Endothelial cell of umbilical vein (primary cell): ENCODE measurements around the gene CEBPG. TPM values are rescaled to one million over a fixed set of nuclear protein-coding genes. Genes with fewer than 3 reads are reported as not detected.

Experiments used
- BruUV-seq: library from RNA; stranded (reverse); fragments of 400-500 nt; replicated peaks from 2 replicates; lab custom pipeline; 2021; lab: Mats Ljungman, UMichigan
- CTCF ChIA-PET: fragments of 300-600, 350-600 bp; sonication (Branson Sonifier 250); formaldehyde crosslinking; loops from one replicate; lab custom pipeline; 2021; ENCODE audit warnings: antibody characterized with exemption, inconsistent platforms; lab: Charles Lee
- POLR2A ChIA-PET: fragments of 300-600, 350-600 bp; sonication (Branson Sonifier 250); formaldehyde crosslinking; loops from one replicate; lab custom pipeline; 2021; ENCODE audit warnings: antibody characterized with exemption, inconsistent platforms; lab: Charles Lee
- DNase-seq: peaks from one replicate; pipeline ENCODE4 v3.0.0-alpha.2; 2011; ENCODE audit warnings: low read depth, low spot score
- FAIRE-seq: peaks from 2 replicates; lab custom pipeline; 2011; peaks lifted over from hg19 to GRCh38; lab: Jason Lieb, UNC
- H2AFZ ChIP-seq: 2 replicates; pipeline ENCODE4 v1.6.0; 2012; ENCODE audit warnings: low read depth, low read length, control low read depth, inconsistent platforms
- H3K27ac ChIP-seq: 2 replicates; pipeline ENCODE4 v1.5.1; 2011; ENCODE audit warnings: low read depth, mild to moderate bottlenecking, control low read depth, low read length, moderate library complexity; ENCODE audit not compliant: insufficient read depth
- H3K27me3 ChIP-seq, 2 experiments: 2 replicates each; pipeline versions ENCODE4 v1.6.0 to v1.6.1; 2011; ENCODE audit warnings: low read length in 2 of 2, mixed read lengths in 1 of 2; ENCODE audit not compliant: control insufficient read depth in 2 of 2, insufficient read depth in 2 of 2
- H3K36me3 ChIP-seq, 2 experiments: 2 replicates in 1 of 2; 3 replicates in 1 of 2; pipeline ENCODE4 v1.5.1; 2011; ENCODE audit warnings: low read length in 2 of 2, mild to moderate bottlenecking in 1 of 2, moderate library complexity in 1 of 2; ENCODE audit not compliant: control insufficient read depth in 2 of 2, insufficient read depth in 2 of 2; ENCODE audit errors: extremely low read depth in 1 of 2
- H3K4me1 ChIP-seq: 3 replicates; pipeline ENCODE4 v1.5.1; 2011; ENCODE audit warnings: mild to moderate bottlenecking, low read length; ENCODE audit not compliant: control insufficient read depth, insufficient read depth; ENCODE audit errors: extremely low read depth
- H3K4me2 ChIP-seq: 2 replicates; pipeline ENCODE4 v1.6.1; 2011; ENCODE audit warnings: low read length, control low read depth, mixed read lengths; ENCODE audit not compliant: insufficient read depth
- H3K4me3 ChIP-seq, 3 experiments: fragments of 200-600 bp in 1 of 3; sonication (generic), shearing (Covaris generic) in 1 of 3; replicated peaks in 1 of 3; 2 replicates each; pipeline ENCODE4 v1.5.1; 2011 to 2016; ENCODE audit warnings: control low read depth in 3 of 3, low read length in 3 of 3, mild to moderate bottlenecking in 2 of 3, inconsistent platforms in 1 of 3, low read depth in 1 of 3, moderate library complexity in 1 of 3; ENCODE audit not compliant: insufficient read depth in 1 of 3
- H3K79me2 ChIP-seq: 2 replicates; pipeline ENCODE4 v1.6.0; 2012; ENCODE audit warnings: low read length, inconsistent platforms; ENCODE audit not compliant: control insufficient read depth, insufficient read depth
- H3K9ac ChIP-seq: replicated peaks from 2 replicates; pipeline ENCODE3; 2011; ENCODE audit warnings: low read length, control low read depth; ENCODE audit not compliant: insufficient read depth; ENCODE audit errors: extremely low read depth
- H3K9me1 ChIP-seq: replicated peaks from 3 replicates; pipeline ENCODE4 v1.6.0; 2011; ENCODE audit warnings: mild to moderate bottlenecking, low read length; ENCODE audit not compliant: control insufficient read depth, insufficient read depth; ENCODE audit errors: extremely low read depth
- H3K9me3 ChIP-seq: replicated peaks from 2 replicates; pipeline ENCODE4 v1.5.1; 2012; ENCODE audit warnings: low read length, inconsistent platforms; ENCODE audit not compliant: control insufficient read depth, insufficient read depth
- H4K20me1 ChIP-seq: replicated peaks from 2 replicates; pipeline ENCODE3; 2011; ENCODE audit warnings: mild to moderate bottlenecking, low read length; ENCODE audit not compliant: control insufficient read depth, insufficient read depth; ENCODE audit errors: extremely low read depth
- CTCF ChIP-seq, 2 donors: IDR thresholded peaks; 1 replicate in 1 of 2; 2 replicates in 1 of 2; pipeline ENCODE4 v1.5.1; 2011; ENCODE audit warnings: low read length in 2 of 2, mild to moderate bottlenecking in 2 of 2, moderate library complexity in 2 of 2, control low read depth in 1 of 2, inconsistent platforms in 1 of 2, low read depth in 1 of 2; ENCODE audit not compliant: insufficient read depth in 1 of 2; ENCODE audit errors: extremely low read depth in 1 of 2
- EZH2 ChIP-seq: IDR thresholded peaks from 2 replicates; pipeline ENCODE4 v1.6.1; 2012; ENCODE audit warnings: borderline replicate concordance, low read depth, mild to moderate bottlenecking, moderate library complexity, low read length, inconsistent platforms; ENCODE audit not compliant: severe bottlenecking
- FOS ChIP-seq: IDR thresholded peaks from 2 replicates; pipeline ENCODE4 v1.6.1; 2011; ENCODE audit warnings: mild to moderate bottlenecking, low read length, moderate library complexity, borderline replicate concordance; ENCODE audit not compliant: insufficient read depth
- GATA2 ChIP-seq: IDR thresholded peaks from 2 replicates; pipeline ENCODE4 v1.7.0; 2011; ENCODE audit warnings: low read depth, mild to moderate bottlenecking, moderate library complexity, mixed read lengths, low read length; ENCODE audit not compliant: insufficient read length, insufficient read depth
- JUN ChIP-seq: IDR thresholded peaks from 2 replicates; pipeline ENCODE4 v1.6.1; 2011; ENCODE audit warnings: borderline replicate concordance, low read depth; ENCODE audit not compliant: insufficient read length, insufficient read depth
- MYC ChIP-seq: IDR thresholded peaks from one replicate; pipeline ENCODE4 v1.6.1; 2011; ENCODE audit warnings: mild to moderate bottlenecking, low read depth, low read length
- POLR2A ChIP-seq: IDR thresholded peaks from 2 replicates; pipeline ENCODE4 v1.6.1; 2012; ENCODE audit warnings: low read depth, mild to moderate bottlenecking, control low read depth, low read length
- POLR2AphosphoS5 ChIP-seq: IDR thresholded peaks from 2 replicates; pipeline ENCODE4 v1.6.1; 2012; ENCODE audit warnings: low read depth, mild to moderate bottlenecking, control low read depth, low read length, moderate library complexity; ENCODE audit not compliant: insufficient read depth
- dilution Hi-C: fragments of 300-500 bp; cut with MboI; formaldehyde crosslinking; loops from one replicate; pipeline ENCODE4 v1.15.0; 2019; ENCODE audit warnings: low sequenced_read_pairs; ENCODE audit not compliant: extremely low pct_ligation_motif_present
- intact Hi-C: fragments of 100-400 bp; cut with micrococcal nuclease; formaldehyde crosslinking; loops from one replicate; pipeline ENCODE4 v1.10.0; 2022
- polyA plus RNA-seq, 4 experiments: library from polyadenylated mRNA; depleted of rRNA in 3 of 4; stranded (reverse) in 3 of 4; unstranded in 1 of 4; fragments of >200 nt; gene quantifications; 2 replicates each; pipeline versions ENCODE4 v1.2.1 to v1.2.3, GENCODE V29; 2011 to 2012; ENCODE audit warnings: missing spikeins in 1 of 4
- total RNA-seq: library from RNA; stranded (reverse); gene quantifications from 2 replicates; pipeline ENCODE4 v1.2.3, GENCODE V29; 2021
- TF ChIP-seq, protein P1 (sequence below): IDR thresholded peaks from 2 replicates; pipeline ENCODE4 v1.6.1; 2011; ENCODE audit not compliant: insufficient read depth, insufficient read length

CEBPG gene
- total and polyA plus RNA-seq, 2 donors (not counting 3 experiments of a cell fraction or from before 2014, with no cell fraction given): 10.2 to 24.6 TPM

GRCh38 chr19:33348301-33349010 is 25.1 kb upstream of the CEBPG start:
- intact Hi-C loops (no loop called here), dilution Hi-C loops (no loop called here)
- TF ChIP-seq GATA2 (no peak), EZH2 (no peak), CTCF (IDR thresholded peaks at IDR 0.05; ENCODE audit: extremely low read depth in 1 of 2, insufficient read depth in 1 of 2, low read depth in 1 of 2, low read length in 2 of 2) (no peak), FOS (no peak), POLR2AphosphoS5 (no peak), MYC (no peak), POLR2A (no peak), JUN (no peak)
- TF ChIP-seq, protein P1, sequence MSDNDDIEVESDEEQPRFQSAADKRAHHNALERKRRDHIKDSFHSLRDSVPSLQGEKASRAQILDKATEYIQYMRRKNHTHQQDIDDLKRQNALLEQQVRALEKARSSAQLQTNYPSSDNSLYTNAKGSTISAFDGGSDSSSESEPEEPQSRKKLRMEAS: no peak
- Histone ChIP-seq H3K4me2 (no peak overlapping the region), H3K9ac (no peak overlapping the region), H3K27me3 (peaks cover 3% of the 10 kb centered on the region in 2 experiments), H3K9me3 (no peaks in the 10 kb centered on the region), H3K27ac (no peak overlapping the region), H3K9me1 (no peaks in the 10 kb centered on the region), H3K4me3 (no peak overlapping the region), H3K79me2 (no peaks in the 10 kb centered on the region), H3K36me3 (no peaks in the 10 kb centered on the region), H3K4me1 (no peaks in the 10 kb centered on the region), H4K20me1 (no peaks in the 10 kb centered on the region), H2AFZ (no peak overlapping the region)
- CTCF ChIA-PET: interaction anchor here (0.8 kb wide), 1 partner anchor 748 kb away, joined by 4 read pairs; no protein-coding TSS in a partner anchor
- DNase-seq: no peak
- no peak for FAIRE-seq
- POLR2A ChIA-PET: no interaction called here
- no TSS peak for BruUV-seq
